H1 (cell line): ENCODE measurements around the gene TLL2. TPM values are rescaled to one million over a fixed set of nuclear protein-coding genes. Genes with fewer than 3 reads are reported as not detected.

Experiments
- CTCF ChIA-PET: fragments of 300-600 bp; sonication (Branson Sonifier 250); formaldehyde crosslinking; loops from one replicate; lab custom pipeline; 2021; ENCODE audit not compliant: partially characterized antibody; lab: Charles Lee
- POLR2A ChIA-PET: fragments of 300-600 bp; sonication (Branson Sonifier 250); formaldehyde crosslinking; loops from one replicate; lab custom pipeline; 2021; ENCODE audit warnings: inconsistent platforms; ENCODE audit not compliant: partially characterized antibody; lab: Charles Lee
- DNase-seq, 2 experiments: peaks; one replicate each; pipeline versions ENCODE4 v3.0.0 to v3.0.0-alpha.2; 2010 to 2022; ENCODE audit warnings: low spot score in 2 of 2, low read depth in 1 of 2, mixed read lengths in 1 of 2
- FAIRE-seq: peaks from 2 replicates; lab custom pipeline; 2011; peaks lifted over from hg19 to GRCh38; lab: Jason Lieb, UNC
- H2AFZ ChIP-seq: 2 replicates; pipeline ENCODE4 v1.8.1; 2012; ENCODE audit warnings: low read length, inconsistent platforms
- H2AK5ac ChIP-seq: 2 replicates; pipeline ENCODE4 v1.6.1; 2013; ENCODE audit warnings: low read depth, low read length
- H2BK120ac ChIP-seq: replicated peaks from 2 replicates; pipeline ENCODE3; 2013; ENCODE audit warnings: low read depth, low read length, inconsistent platforms
- H2BK12ac ChIP-seq: 2 replicates; pipeline ENCODE4 v1.6.1; 2013; ENCODE audit warnings: low read depth, low read length
- H2BK15ac ChIP-seq: 2 replicates; pipeline ENCODE4 v1.6.1; 2013; ENCODE audit warnings: low read length
- H2BK20ac ChIP-seq: 2 replicates; pipeline ENCODE4 v1.6.1; 2013; ENCODE audit warnings: low read length
- H2BK5ac ChIP-seq: 2 replicates; pipeline ENCODE4 v1.6.1; 2013; ENCODE audit warnings: low read depth, low read length
- H3K14ac ChIP-seq: 2 replicates; pipeline ENCODE4 v1.6.1; 2013; ENCODE audit warnings: inconsistent platforms; ENCODE audit not compliant: insufficient read length
- H3K18ac ChIP-seq: 2 replicates; pipeline ENCODE4 v1.6.1; 2013; ENCODE audit warnings: low read length; ENCODE audit errors: extremely low read depth
- H3K23ac ChIP-seq: 2 replicates; pipeline ENCODE4 v1.6.1; 2013; ENCODE audit warnings: inconsistent platforms; ENCODE audit not compliant: insufficient read length
- H3K23me2 ChIP-seq: 2 replicates; pipeline ENCODE4 v1.6.1; 2013; ENCODE audit warnings: low read depth, low read length
- H3K27ac ChIP-seq: 2 replicates; pipeline ENCODE4 v1.6.1; 2011; ENCODE audit warnings: low read depth, low read length, inconsistent platforms
- H3K27me3 ChIP-seq, 4 experiments: replicated peaks in 1 of 4; 1 replicate in 1 of 4; 2 replicates in 3 of 4; pipeline versions ENCODE4 v1.6.1 to v1.8.1; 2011 to 2013; ENCODE audit warnings: low read length in 3 of 4, mild to moderate bottlenecking in 3 of 4, inconsistent platforms in 2 of 4, mixed read lengths in 2 of 4, moderate library complexity in 1 of 4; ENCODE audit not compliant: control insufficient read depth in 3 of 4, insufficient read depth in 3 of 4; ENCODE audit errors: extremely low read depth in 1 of 4
- H3K36me3 ChIP-seq, 4 experiments: 2 replicates each; pipeline versions ENCODE4 v1.6.1 to v1.8.1; 2011 to 2013; ENCODE audit warnings: mild to moderate bottlenecking in 4 of 4, low read length in 3 of 4, moderate library complexity in 2 of 4, control low read depth in 1 of 4, inconsistent platforms in 1 of 4; ENCODE audit not compliant: insufficient read depth in 4 of 4, control insufficient read depth in 2 of 4
- H3K4ac ChIP-seq: replicated peaks from 2 replicates; pipeline ENCODE3; 2013; ENCODE audit warnings: low read length, low read depth, mixed read lengths, inconsistent platforms; ENCODE audit not compliant: insufficient read length
- H3K4me1 ChIP-seq, 4 experiments: replicated peaks in 1 of 4; 1 replicate in 1 of 4; 2 replicates in 3 of 4; pipeline versions ENCODE4 v1.6.1 to v1.8.1; 2011 to 2013; ENCODE audit warnings: low read length in 3 of 4, inconsistent platforms in 2 of 4, mixed read lengths in 1 of 4; ENCODE audit not compliant: insufficient read depth in 4 of 4, control insufficient read depth in 3 of 4
- H3K4me2 ChIP-seq, 2 experiments: 2 replicates each; pipeline versions ENCODE4 v1.6.1 to v1.8.1; 2011 to 2013; ENCODE audit warnings: low read depth in 2 of 2, low read length in 2 of 2, control low read depth in 1 of 2, inconsistent platforms in 1 of 2, mild to moderate bottlenecking in 1 of 2; ENCODE audit not compliant: insufficient read depth in 1 of 2
- H3K4me3 ChIP-seq, 4 experiments: fragments of 200-600, 300-600 bp in 1 of 4; sonication (generic), shearing (Covaris generic), sonication (Bioruptor Twin) in 1 of 4; 2 replicates each; pipeline versions ENCODE4 v1.5.1 to v1.8.1; 2011 to 2016; ENCODE audit warnings: low read length in 4 of 4, low read depth in 3 of 4, control low read depth in 2 of 4, inconsistent platforms in 2 of 4, mild to moderate bottlenecking in 2 of 4, mixed read lengths in 1 of 4, moderate library complexity in 1 of 4; ENCODE audit not compliant: insufficient read depth in 2 of 4; ENCODE audit errors: extremely low read depth in 1 of 4
- H3K56ac ChIP-seq: replicated peaks from 2 replicates; pipeline ENCODE3; 2013; ENCODE audit warnings: low read depth, mild to moderate bottlenecking, mixed read lengths, low read length, inconsistent platforms; ENCODE audit not compliant: insufficient read length
- H3K79me1 ChIP-seq: 2 replicates; pipeline ENCODE4 v1.6.1; 2013; ENCODE audit warnings: low read depth, low read length, control low read depth
- H3K79me2 ChIP-seq, 2 experiments: 2 replicates each; pipeline versions ENCODE4 v1.6.1 to v1.8.1; 2012 to 2013; ENCODE audit warnings: low read length in 2 of 2, mild to moderate bottlenecking in 2 of 2, inconsistent platforms in 1 of 2; ENCODE audit not compliant: insufficient read depth in 2 of 2, control insufficient read depth in 1 of 2
- H3K9ac ChIP-seq, 4 experiments: replicated peaks in 1 of 4; 1 replicate in 1 of 4; 2 replicates in 3 of 4; pipeline versions ENCODE4 v1.6.1 to v1.8.1; 2011 to 2013; ENCODE audit warnings: low read depth in 3 of 4, low read length in 3 of 4, control low read depth in 2 of 4, mild to moderate bottlenecking in 2 of 4, moderate library complexity in 2 of 4, inconsistent platforms in 1 of 4; ENCODE audit errors: extremely low read depth in 1 of 4
- H3K9me3 ChIP-seq, 2 experiments: 2 replicates each; pipeline versions ENCODE4 v1.6.1 to v1.8.1; 2012 to 2013; ENCODE audit warnings: mild to moderate bottlenecking in 2 of 2, moderate library complexity in 2 of 2, control low read depth in 1 of 2, inconsistent platforms in 1 of 2, low read depth in 1 of 2, low read length in 1 of 2, mixed read lengths in 1 of 2; ENCODE audit not compliant: insufficient read depth in 2 of 2
- H4K20me1 ChIP-seq, 2 experiments: replicated peaks in 1 of 2; 2 replicates each; pipeline versions ENCODE3 to v1.8.1; 2011 to 2013; ENCODE audit warnings: inconsistent platforms in 2 of 2, low read length in 2 of 2, mild to moderate bottlenecking in 1 of 2; ENCODE audit not compliant: insufficient read depth in 2 of 2, control insufficient read depth in 1 of 2
- H4K5ac ChIP-seq: 2 replicates; pipeline ENCODE4 v1.6.1; 2013; ENCODE audit warnings: low read length, low read depth, mixed read lengths, inconsistent platforms; ENCODE audit not compliant: insufficient read length
- H4K8ac ChIP-seq: 2 replicates; pipeline ENCODE4 v1.8.0; 2013; ENCODE audit warnings: mild to moderate bottlenecking, moderate library complexity, low read length, inconsistent platforms; ENCODE audit not compliant: insufficient read depth; ENCODE audit errors: extremely low read depth
- H4K91ac ChIP-seq: replicated peaks from 2 replicates; pipeline ENCODE3; 2013; ENCODE audit warnings: low read length, mixed read lengths, inconsistent platforms; ENCODE audit not compliant: insufficient read length
- NANOG ChIP-seq: IDR thresholded peaks from 2 replicates; pipeline ENCODE4 v1.6.1; 2011; ENCODE audit warnings: low read length, low read depth, mild to moderate bottlenecking, inconsistent platforms; ENCODE audit not compliant: insufficient read depth, poor library complexity, severe bottlenecking
- RXRA ChIP-seq: IDR thresholded peaks from 2 replicates; pipeline ENCODE4 v1.6.1; 2011; ENCODE audit warnings: low read depth, mild to moderate bottlenecking, low read length, moderate library complexity; ENCODE audit not compliant: insufficient read depth
- SIX5 ChIP-seq: IDR thresholded peaks from 2 replicates; pipeline ENCODE4 v1.6.1; 2011; ENCODE audit warnings: mild to moderate bottlenecking, low read depth, low read length
- WGBS, 2 experiments: shearing (Covaris generic) in 1 of 2; methylation state at CpG; one replicate each; pipeline versions ENCODE4 v1.1.6 to v1.1.7; 2013 to 2015; ENCODE audit warnings: low lambda C conversion rate in 2 of 2, mixed read lengths in 2 of 2, inconsistent platforms in 1 of 2, low coverage in 1 of 2, missing lambda C conversion rate in 1 of 2; ENCODE audit not compliant: insufficient replicate concordance in 2 of 2, insufficient coverage in 1 of 2, insufficient read length in 1 of 2; ENCODE audit errors: extremely low coverage in 1 of 2, missing lambda C conversion rate in 1 of 2; 5-methylcytosine and 5-hydroxymethylcytosine counted together
- polyA plus RNA-seq, 7 experiments: library from polyadenylated mRNA; depleted of rRNA in 3 of 7; stranded (reverse) in 5 of 7; unstranded in 2 of 7; fragments of >200 nt in 5 of 7; fragments of 200-250 nt in 2 of 7; gene quantifications; 1 replicate in 5 of 7; 2 replicates in 1 of 7; 4 replicates in 1 of 7; pipeline versions ENCODE4 v1.2.1 to v1.2.3, GENCODE V29; 2011 to 2013; ENCODE audit warnings: missing spikeins in 2 of 7, mixed read lengths in 2 of 7
- total RNA-seq: library from RNA; stranded (reverse); fragmentation: NEBNext Ultra II Directional; extraction: Animal tissue kit (Norgen Biotek cat#: 25700); gene quantifications from 2 replicates; pipeline ENCODE4 v1.2.1, GENCODE V29; 2021

TLL2 gene
- total and polyA plus RNA-seq, 2 of the 8 experiments (the other 6 are each of a cell fraction or from before 2014, with no cell fraction given) = 2.4 to 3.2 TPM

- DNase-seq (no peak), FAIRE-seq (no peak)
- no peak overlapping the region for H3K18ac ChIP-seq
- no peaks in the 10 kb centered on the region for H3K79me1 ChIP-seq
- H4K5ac ChIP-seq = no peak overlapping the region
- no peak overlapping the region for H2BK5ac ChIP-seq
- peaks cover 0 to 4% of the 10 kb centered on the region in 2 experiments; a peak in 2 of 4 replicates for H3K9me3 ChIP-seq
- H3K23me2 ChIP-seq = no peaks in the 10 kb centered on the region
- H2BK15ac ChIP-seq = no peak overlapping the region
- no peak overlapping the region for H4K91ac ChIP-seq
- CTCF ChIA-PET = interaction anchor here (1.2 to 3.6 kb wide), 9 partner anchors 13 to 569 kb away, joined by 3 to 17 read pairs (median 6); partner anchors contain the start of gene TLL2
- H3K36me3 ChIP-seq = no peaks in the 10 kb centered on the region
- no peak overlapping the region for H2BK20ac ChIP-seq
- H4K8ac ChIP-seq = peak overlapping the region; percentile 28; the same call in 1 of the 2 replicates
- H2AFZ ChIP-seq = no peak overlapping the region
- no peak overlapping the region for H3K4me2 ChIP-seq
- 88% methylated on average over 5 of the region's 5 CpGs; no CpG with 5 or more reads in 1 of the 2 experiments for WGBS, 2 experiments
- H3K4me1 ChIP-seq = peaks cover 8 to 18% (median 11%) of the 10 kb centered on the region in 4 experiments
- H2BK12ac ChIP-seq = peak overlapping the region; percentile 53; the same call in 1 of the 2 replicates
- POLR2A ChIA-PET = interaction anchor here (0.8 to 1.3 kb wide), 5 partner anchors 8 to 326 kb away, joined by 3 to 4 read pairs (median 3); partner anchors contain the start of gene ZNF518A
- H4K20me1 ChIP-seq = no peaks in the 10 kb centered on the region
- no peak overlapping the region for H3K9ac ChIP-seq
- H3K56ac ChIP-seq = no peak overlapping the region
- H2BK120ac ChIP-seq = no peak overlapping the region
- no peak overlapping the region for H3K4me3 ChIP-seq
- H3K27me3 ChIP-seq = no peaks in the 10 kb centered on the region
- no peak overlapping the region for H3K14ac ChIP-seq
- H3K79me2 ChIP-seq = no peaks in the 10 kb centered on the region
- no peak overlapping the region for H3K23ac ChIP-seq
- no peak for TF ChIP-seq RXRA
- TF ChIP-seq NANOG = no peak
- no peak for TF ChIP-seq SIX5
- no peak overlapping the region for H2AK5ac ChIP-seq
- no peak overlapping the region for H3K4ac ChIP-seq
- H3K27ac ChIP-seq = no peak overlapping the region
Measured at GRCh38 chr10:96456296-96456840, 57.4 kb downstream of the TLL2 start.
